ENCODE results near the gene TXNDC12.

DNA sequence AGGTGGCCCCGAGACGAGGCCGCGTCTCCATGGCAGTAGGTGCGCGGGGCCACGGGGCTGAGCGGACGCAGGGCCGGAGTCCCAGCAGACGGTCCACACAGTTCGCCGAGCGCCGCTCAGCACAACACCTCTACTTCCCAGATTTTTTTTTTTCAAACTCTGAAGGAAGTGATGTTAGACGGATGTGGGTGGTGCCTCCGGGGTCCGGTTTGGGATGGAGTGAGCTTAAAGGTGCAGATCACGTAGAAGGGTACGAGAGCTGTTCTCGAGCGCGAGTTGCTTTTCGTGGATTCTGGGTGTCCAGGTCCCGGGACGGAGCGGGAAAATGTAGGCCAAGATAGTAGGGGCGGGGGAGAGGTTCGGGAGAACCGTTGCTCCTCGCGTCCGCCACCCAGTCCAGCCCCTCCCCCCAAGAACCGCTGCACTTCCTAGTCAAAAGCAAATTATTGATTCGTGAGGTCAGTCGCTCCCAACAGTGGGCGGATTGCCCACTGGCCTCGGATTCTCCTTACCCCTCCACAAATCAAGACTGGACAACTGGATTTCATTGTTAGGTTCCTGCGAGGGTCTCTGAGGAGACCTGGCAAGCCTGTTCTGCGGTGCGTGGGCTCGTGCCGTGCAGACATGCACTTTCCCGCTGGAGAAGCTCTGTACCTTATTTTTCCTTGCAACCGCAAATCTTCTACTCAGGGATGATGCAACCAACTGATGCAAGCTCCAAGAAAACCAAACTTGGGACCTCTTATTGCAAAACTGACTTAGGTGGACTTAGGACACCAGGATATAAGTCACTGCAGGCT is at the start of gene TXNDC12:
- TF ChIP-seq, protein P1, sequence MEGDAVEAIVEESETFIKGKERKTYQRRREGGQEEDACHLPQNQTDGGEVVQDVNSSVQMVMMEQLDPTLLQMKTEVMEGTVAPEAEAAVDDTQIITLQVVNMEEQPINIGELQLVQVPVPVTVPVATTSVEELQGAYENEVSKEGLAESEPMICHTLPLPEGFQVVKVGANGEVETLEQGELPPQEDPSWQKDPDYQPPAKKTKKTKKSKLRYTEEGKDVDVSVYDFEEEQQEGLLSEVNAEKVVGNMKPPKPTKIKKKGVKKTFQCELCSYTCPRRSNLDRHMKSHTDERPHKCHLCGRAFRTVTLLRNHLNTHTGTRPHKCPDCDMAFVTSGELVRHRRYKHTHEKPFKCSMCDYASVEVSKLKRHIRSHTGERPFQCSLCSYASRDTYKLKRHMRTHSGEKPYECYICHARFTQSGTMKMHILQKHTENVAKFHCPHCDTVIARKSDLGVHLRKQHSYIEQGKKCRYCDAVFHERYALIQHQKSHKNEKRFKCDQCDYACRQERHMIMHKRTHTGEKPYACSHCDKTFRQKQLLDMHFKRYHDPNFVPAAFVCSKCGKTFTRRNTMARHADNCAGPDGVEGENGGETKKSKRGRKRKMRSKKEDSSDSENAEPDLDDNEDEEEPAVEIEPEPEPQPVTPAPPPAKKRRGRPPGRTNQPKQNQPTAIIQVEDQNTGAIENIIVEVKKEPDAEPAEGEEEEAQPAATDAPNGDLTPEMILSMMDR (IDR thresholded peaks at IDR 0.05; ENCODE audit: low read length), result no peak
- TF ChIP-seq EZH2 (optimal IDR thresholded peaks at IDR 0.05; ENCODE audit: low read depth, low read length), result no peak

Data from MM.1S (cell line).